Measurements from ENCODE around the gene SYTL1.

The SYTL1 gene

GRCh38 chr1:27398405-27399149 is 56.8 kb downstream of the SYTL1 start:
- no peak for DNase-seq (ENCODE audit: low read depth, low spot score)
- peak overlapping the region; percentile 37 for H3K9ac ChIP-seq (ENCODE audit: insufficient read length, low read depth)
- H3K4me3 ChIP-seq (ENCODE audit: insufficient read length, low read depth), result no peak overlapping the region
- TF ChIP-seq ZNF274 (IDR thresholded peaks at IDR 0.05; ENCODE audit: low read depth, low read length), result no peak
- no peak for TF ChIP-seq YY1 (IDR thresholded peaks at IDR 0.05; ENCODE audit: insufficient read depth, insufficient read length)
- no peak for TF ChIP-seq SUZ12 (IDR thresholded peaks at IDR 0.05; ENCODE audit: extremely low read depth, insufficient read depth, insufficient read length)
- H3K9me3 ChIP-seq (ENCODE audit: insufficient read depth, low read length), result no peaks in the 10 kb centered on the region
- H3K4me1 ChIP-seq (ENCODE audit: insufficient read depth, insufficient read length), result peaks cover 55% of the 10 kb centered on the region
- H3K27me3 ChIP-seq (ENCODE audit: insufficient read depth, insufficient read length), result no peaks in the 10 kb centered on the region
- peaks cover 13% of the 10 kb centered on the region for H3K36me3 ChIP-seq (ENCODE audit: insufficient read depth, insufficient read length, low read length)

GRCh38 chr1:27399251-27400025 is 57.6 kb downstream of the SYTL1 start:
- H3K9me3 ChIP-seq (ENCODE audit: insufficient read depth, low read length), result no peaks in the 10 kb centered on the region
- no peak for TF ChIP-seq YY1 (IDR thresholded peaks at IDR 0.05; ENCODE audit: insufficient read depth, insufficient read length)
- no peak for TF ChIP-seq SUZ12 (IDR thresholded peaks at IDR 0.05; ENCODE audit: extremely low read depth, insufficient read depth, insufficient read length)
- peak overlapping the region; percentile 37 for H3K9ac ChIP-seq (ENCODE audit: insufficient read length, low read depth)
- H3K36me3 ChIP-seq (ENCODE audit: insufficient read depth, insufficient read length, low read length), result peaks cover 11% of the 10 kb centered on the region
- H3K4me3 ChIP-seq (ENCODE audit: insufficient read length, low read depth), result no peak overlapping the region
- no peak for DNase-seq (ENCODE audit: low read depth, low spot score)
- peaks cover 53% of the 10 kb centered on the region for H3K4me1 ChIP-seq (ENCODE audit: insufficient read depth, insufficient read length)
- no peaks in the 10 kb centered on the region for H3K27me3 ChIP-seq (ENCODE audit: insufficient read depth, insufficient read length)

- Histone ChIP-seq H3K4me1 (ENCODE audit: insufficient read depth, insufficient read length) (peaks cover 57% of the 10 kb centered on the region), H3K27me3 (ENCODE audit: insufficient read depth, insufficient read length) (no peaks in the 10 kb centered on the region), H3K36me3 (ENCODE audit: insufficient read depth, insufficient read length, low read length) (peaks cover 6% of the 10 kb centered on the region), H3K4me3 (ENCODE audit: insufficient read length, low read depth) (no peak overlapping the region), H3K9me3 (ENCODE audit: insufficient read depth, low read length) (no peaks in the 10 kb centered on the region), H3K9ac (ENCODE audit: insufficient read length, low read depth) (no peak overlapping the region)
- DNase-seq (ENCODE audit: low read depth, low spot score), result no peak
- no peak for TF ChIP-seq ZNF274 (IDR thresholded peaks at IDR 0.05; ENCODE audit: low read depth, low read length)
- TF ChIP-seq YY1 (IDR thresholded peaks at IDR 0.05; ENCODE audit: insufficient read depth, insufficient read length), result no peak
- TF ChIP-seq SUZ12 (IDR thresholded peaks at IDR 0.05; ENCODE audit: extremely low read depth, insufficient read depth, insufficient read length), result no peak
Observed at GRCh38 chr1:27400082-27400962, 58.5 kb downstream of the SYTL1 start.

- TF ChIP-seq YY1 (IDR thresholded peaks at IDR 0.05; ENCODE audit: insufficient read depth, insufficient read length), result no peak
- H3K36me3 ChIP-seq (ENCODE audit: insufficient read depth, insufficient read length, low read length), result peaks cover 6% of the 10 kb centered on the region
- no peak overlapping the region for H3K9ac ChIP-seq (ENCODE audit: insufficient read length, low read depth)
- no peak for DNase-seq (ENCODE audit: low read depth, low spot score)
- H3K4me3 ChIP-seq (ENCODE audit: insufficient read length, low read depth), result no peak overlapping the region
- H3K27me3 ChIP-seq (ENCODE audit: insufficient read depth, insufficient read length), result no peaks in the 10 kb centered on the region
- no peaks in the 10 kb centered on the region for H3K9me3 ChIP-seq (ENCODE audit: insufficient read depth, low read length)
- H3K4me1 ChIP-seq (ENCODE audit: insufficient read depth, insufficient read length), result peaks cover 55% of the 10 kb centered on the region
Observed at GRCh38 chr1:27400963-27401341, 59.1 kb downstream of the SYTL1 start.

GRCh38 chr1:27402349-27402754 is 60.5 kb downstream of the SYTL1 start:
- Histone ChIP-seq H3K4me1 (ENCODE audit: insufficient read depth, insufficient read length) (peaks cover 58% of the 10 kb centered on the region), H3K9me3 (ENCODE audit: insufficient read depth, low read length) (no peaks in the 10 kb centered on the region), H3K4me3 (ENCODE audit: insufficient read length, low read depth) (no peak overlapping the region), H3K9ac (ENCODE audit: insufficient read length, low read depth) (peak overlapping the region; percentile 0), H3K36me3 (ENCODE audit: insufficient read depth, insufficient read length, low read length) (peaks cover 12% of the 10 kb centered on the region), H3K27me3 (ENCODE audit: insufficient read depth, insufficient read length) (no peaks in the 10 kb centered on the region)
- no peak for TF ChIP-seq ZNF274 (IDR thresholded peaks at IDR 0.05; ENCODE audit: low read depth, low read length)
- no peak for DNase-seq (ENCODE audit: low read depth, low spot score)

- TF ChIP-seq ZNF274 (IDR thresholded peaks at IDR 0.05; ENCODE audit: low read depth, low read length) (no peak), YY1 (IDR thresholded peaks at IDR 0.05; ENCODE audit: insufficient read depth, insufficient read length) (no peak), SUZ12 (IDR thresholded peaks at IDR 0.05; ENCODE audit: extremely low read depth, insufficient read depth, insufficient read length) (no peak)
- Histone ChIP-seq H3K4me1 (ENCODE audit: insufficient read depth, insufficient read length) (peaks cover 53% of the 10 kb centered on the region), H3K9ac (ENCODE audit: insufficient read length, low read depth) (peak overlapping the region; percentile 66), H3K27me3 (ENCODE audit: insufficient read depth, insufficient read length) (no peaks in the 10 kb centered on the region), H3K36me3 (ENCODE audit: insufficient read depth, insufficient read length, low read length) (peaks cover 20% of the 10 kb centered on the region), H3K4me3 (ENCODE audit: insufficient read length, low read depth) (no peak overlapping the region), H3K9me3 (ENCODE audit: insufficient read depth, low read length) (no peaks in the 10 kb centered on the region)
- no peak for DNase-seq (ENCODE audit: low read depth, low spot score)
Observed at GRCh38 chr1:27403065-27403726, 61.4 kb downstream of the SYTL1 start.

Data from NT2/D1 (cell line).